HL-60 (cell line): ENCODE data around the gene NCSTN.

Experiments used
- GABPA ChIP-seq: IDR thresholded peaks from 2 replicates; pipeline ENCODE4 v1.6.1; 2012; ENCODE audit warnings: low read depth
- POLR2AphosphoS5 ChIP-seq: IDR thresholded peaks from 2 replicates; pipeline ENCODE4 v1.6.1; 2012; ENCODE audit warnings: low read depth
- TF ChIP-seq, protein P1 (sequence below): IDR thresholded peaks from one replicate; pipeline ENCODE4 v1.5.1; 2011; ENCODE audit warnings: low read length, control low read depth, inconsistent platforms; ENCODE audit not compliant: insufficient read depth

- TF ChIP-seq, protein P1, sequence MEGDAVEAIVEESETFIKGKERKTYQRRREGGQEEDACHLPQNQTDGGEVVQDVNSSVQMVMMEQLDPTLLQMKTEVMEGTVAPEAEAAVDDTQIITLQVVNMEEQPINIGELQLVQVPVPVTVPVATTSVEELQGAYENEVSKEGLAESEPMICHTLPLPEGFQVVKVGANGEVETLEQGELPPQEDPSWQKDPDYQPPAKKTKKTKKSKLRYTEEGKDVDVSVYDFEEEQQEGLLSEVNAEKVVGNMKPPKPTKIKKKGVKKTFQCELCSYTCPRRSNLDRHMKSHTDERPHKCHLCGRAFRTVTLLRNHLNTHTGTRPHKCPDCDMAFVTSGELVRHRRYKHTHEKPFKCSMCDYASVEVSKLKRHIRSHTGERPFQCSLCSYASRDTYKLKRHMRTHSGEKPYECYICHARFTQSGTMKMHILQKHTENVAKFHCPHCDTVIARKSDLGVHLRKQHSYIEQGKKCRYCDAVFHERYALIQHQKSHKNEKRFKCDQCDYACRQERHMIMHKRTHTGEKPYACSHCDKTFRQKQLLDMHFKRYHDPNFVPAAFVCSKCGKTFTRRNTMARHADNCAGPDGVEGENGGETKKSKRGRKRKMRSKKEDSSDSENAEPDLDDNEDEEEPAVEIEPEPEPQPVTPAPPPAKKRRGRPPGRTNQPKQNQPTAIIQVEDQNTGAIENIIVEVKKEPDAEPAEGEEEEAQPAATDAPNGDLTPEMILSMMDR = no peak
- TF ChIP-seq POLR2AphosphoS5 (no peak), GABPA (no peak)
These were observed 34.5 kb downstream of the NCSTN start for GRCh38 chr1:160377585-160378206.
